CD4-positive, alpha-beta T cell (primary cell): ENCODE results near the gene IST1. TPM values are rescaled to one million over a fixed set of nuclear protein-coding genes. Genes with fewer than 3 reads are reported as not detected.
A peak's percentile ranks its signal among the peaks of the same experiment; 100 is the strongest.

Experiments used
- ATAC-seq: fragments of 200-7000 bp; cut with Tn5 transposase; one replicate; pipeline ENCODE4 v1.10.0; 2022; ENCODE audit warnings: mild to moderate bottlenecking; ENCODE audit not compliant: poor library complexity
- CTCF ChIA-PET: fragments of 350-600 bp; sonication (Branson Sonifier 250); formaldehyde crosslinking; loops from one replicate; lab custom pipeline; 2021; ENCODE audit warnings: antibody characterized with exemption, inconsistent platforms; lab: Charles Lee
- POLR2A ChIA-PET: fragments of 350-600 bp; sonication (Branson Sonifier 250); formaldehyde crosslinking; loops from one replicate; lab custom pipeline; 2021; ENCODE audit warnings: antibody characterized with exemption, inconsistent platforms; lab: Charles Lee
- DNase-seq, 14 experiments: peaks; one replicate each; pipeline ENCODE4 v3.0.0-alpha.2; 2013 to 2020; ENCODE audit warnings: mixed read lengths in 2 of 14
- H3K27ac ChIP-seq, 2 donors: one replicate each; pipeline versions ENCODE4 v1.5.1 to v1.7.0; 2013; ENCODE audit warnings: low read length in 2 of 2, low read depth in 1 of 2, mild to moderate bottlenecking in 1 of 2
- H3K27me3 ChIP-seq, 2 experiments: 1 replicate in 1 of 2; 2 replicates in 1 of 2; pipeline versions ENCODE4 v1.6.1 to v1.7.0; 2013; ENCODE audit warnings: low read length in 2 of 2, control low read depth in 1 of 2, mild to moderate bottlenecking in 1 of 2, moderate library complexity in 1 of 2; ENCODE audit not compliant: insufficient read depth in 2 of 2, control insufficient read depth in 1 of 2
- H3K36me3 ChIP-seq: one replicate; pipeline ENCODE4 v1.6.1; 2013; ENCODE audit warnings: low read length, control low read depth; ENCODE audit not compliant: insufficient read depth
- H3K4me1 ChIP-seq: one replicate; pipeline ENCODE4 v1.6.1; 2013; ENCODE audit warnings: low read length, control low read depth; ENCODE audit not compliant: insufficient read depth
- H3K4me3 ChIP-seq: one replicate; pipeline ENCODE4 v1.5.1; 2013; ENCODE audit warnings: mild to moderate bottlenecking, low read length, moderate library complexity
- H3K9me3 ChIP-seq, 2 experiments: 1 replicate in 1 of 2; 2 replicates in 1 of 2; pipeline versions ENCODE4 v1.6.1 to v1.7.0; 2013; ENCODE audit warnings: low read length in 2 of 2, mild to moderate bottlenecking in 2 of 2, control low read depth in 1 of 2, moderate library complexity in 1 of 2; ENCODE audit not compliant: control insufficient read depth in 1 of 2, insufficient read depth in 1 of 2
- H3K27ac Mint-ChIP-seq: one replicate; pipeline ENCODE4 v1.8.0; 2020; ENCODE audit warnings: mixed read lengths
- H3K27me3 Mint-ChIP-seq: one replicate; pipeline ENCODE4 v1.8.0; 2021; ENCODE audit warnings: mixed read lengths
- H3K36me3 Mint-ChIP-seq: one replicate; pipeline ENCODE4 v1.8.0; 2021; ENCODE audit warnings: low read depth, mixed read lengths
- H3K4me1 Mint-ChIP-seq: one replicate; pipeline ENCODE4 v1.8.0; 2021; ENCODE audit warnings: low read depth, mixed read lengths
- H3K4me3 Mint-ChIP-seq: one replicate; pipeline ENCODE4 v1.8.0; 2020; ENCODE audit warnings: mild to moderate bottlenecking, mixed read lengths
- H3K9me3 Mint-ChIP-seq: one replicate; pipeline ENCODE4 v1.8.0; 2020; ENCODE audit warnings: mixed read lengths
- intact Hi-C, 2 experiments: fragments of 100-400 bp; cut with DNase I in 1 of 2; cut with micrococcal nuclease in 1 of 2; formaldehyde crosslinking; loops; one replicate each; pipeline versions ENCODE4 v1.15.1 to v1.9.0; 2023 to 2025; cut with DNase I, micrococcal nuclease
- total RNA-seq, 174 experiments: library from RNA in 2 of 174; stranded (reverse) in 2 of 174; gene quantifications; one replicate each; pipeline ENCODE4 v1.2.3 and lab custom pipeline; 2021 to 2026
- TF ChIP-seq, protein P1 (sequence below): fragments of 200-600 bp; IDR thresholded peaks from one replicate; pipeline ENCODE4 v1.8.0; 2022; ENCODE audit warnings: antibody characterized with exemption, mild to moderate bottlenecking

IST1 gene
- total RNA-seq, 2 experiments from 2014 or later, result 411 to 412 TPM

GRCh38 chr16:71924710-71925109 lies 29.4 kb downstream of the IST1 start:
- no peak overlapping the region for H3K27ac ChIP-seq
- no peak for DNase-seq
- no peak overlapping the region for H3K4me3 Mint-ChIP-seq
- no peaks in the 10 kb centered on the region for H3K9me3 Mint-ChIP-seq
- H3K27ac Mint-ChIP-seq, result no peak overlapping the region
- peaks cover 15% of the 10 kb centered on the region for H3K4me1 Mint-ChIP-seq
- H3K4me1 ChIP-seq, result peaks cover 3% of the 10 kb centered on the region
- H3K36me3 Mint-ChIP-seq, result peaks cover 95% of the 10 kb centered on the region
- H3K36me3 ChIP-seq, result peaks cover 94% of the 10 kb centered on the region
- no peaks in the 10 kb centered on the region for H3K9me3 ChIP-seq
- no peaks in the 10 kb centered on the region for H3K27me3 ChIP-seq
- CTCF ChIA-PET, result interaction anchor here (1.0 kb wide), 1 partner anchor 19 kb away, joined by 3 read pairs; no protein-coding TSS in a partner anchor
- intact Hi-C loops, result no loop called here
- no peak for ATAC-seq
- H3K4me3 ChIP-seq, result no peak overlapping the region
- H3K27me3 Mint-ChIP-seq, result no peaks in the 10 kb centered on the region
- TF ChIP-seq, protein P1, sequence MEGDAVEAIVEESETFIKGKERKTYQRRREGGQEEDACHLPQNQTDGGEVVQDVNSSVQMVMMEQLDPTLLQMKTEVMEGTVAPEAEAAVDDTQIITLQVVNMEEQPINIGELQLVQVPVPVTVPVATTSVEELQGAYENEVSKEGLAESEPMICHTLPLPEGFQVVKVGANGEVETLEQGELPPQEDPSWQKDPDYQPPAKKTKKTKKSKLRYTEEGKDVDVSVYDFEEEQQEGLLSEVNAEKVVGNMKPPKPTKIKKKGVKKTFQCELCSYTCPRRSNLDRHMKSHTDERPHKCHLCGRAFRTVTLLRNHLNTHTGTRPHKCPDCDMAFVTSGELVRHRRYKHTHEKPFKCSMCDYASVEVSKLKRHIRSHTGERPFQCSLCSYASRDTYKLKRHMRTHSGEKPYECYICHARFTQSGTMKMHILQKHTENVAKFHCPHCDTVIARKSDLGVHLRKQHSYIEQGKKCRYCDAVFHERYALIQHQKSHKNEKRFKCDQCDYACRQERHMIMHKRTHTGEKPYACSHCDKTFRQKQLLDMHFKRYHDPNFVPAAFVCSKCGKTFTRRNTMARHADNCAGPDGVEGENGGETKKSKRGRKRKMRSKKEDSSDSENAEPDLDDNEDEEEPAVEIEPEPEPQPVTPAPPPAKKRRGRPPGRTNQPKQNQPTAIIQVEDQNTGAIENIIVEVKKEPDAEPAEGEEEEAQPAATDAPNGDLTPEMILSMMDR, result no peak
- POLR2A ChIA-PET, result no interaction called here

GRCh38 chr16:71927383-71927782 lies 32.1 kb downstream of the IST1 start:
- no peaks in the 10 kb centered on the region for H3K27me3 Mint-ChIP-seq
- peaks cover 20% of the 10 kb centered on the region for H3K4me1 Mint-ChIP-seq
- intact Hi-C loops, result no loop called here
- H3K27ac ChIP-seq, result no peak overlapping the region
- TF ChIP-seq, protein P1, result no peak
- H3K36me3 ChIP-seq, result peaks cover 88% of the 10 kb centered on the region
- ChIA-PET CTCF (no interaction called here), POLR2A (no interaction called here)
- no peak for ATAC-seq
- H3K4me1 ChIP-seq, result peaks cover 3% of the 10 kb centered on the region
- H3K9me3 ChIP-seq, result no peaks in the 10 kb centered on the region
- H3K4me3 ChIP-seq, result no peak overlapping the region
- peak in 1 of 14 experiments; percentile 41 for DNase-seq
- no peak overlapping the region for H3K4me3 Mint-ChIP-seq
- peaks cover 89% of the 10 kb centered on the region for H3K36me3 Mint-ChIP-seq
- no peaks in the 10 kb centered on the region for H3K9me3 Mint-ChIP-seq
- peak overlapping the region; percentile 22 for H3K27ac Mint-ChIP-seq
- no peaks in the 10 kb centered on the region for H3K27me3 ChIP-seq

GRCh38 chr16:71927787-71928186 lies 32.5 kb downstream of the IST1 start:
- Mint-ChIP-seq H3K4me1 (peaks cover 20% of the 10 kb centered on the region), H3K27me3 (no peaks in the 10 kb centered on the region), H3K4me3 (no peak overlapping the region), H3K27ac (peak overlapping the region; percentile 22), H3K9me3 (no peaks in the 10 kb centered on the region), H3K36me3 (peaks cover 86% of the 10 kb centered on the region)
- no peak overlapping the region for H3K27ac ChIP-seq
- no peak for ATAC-seq
- H3K27me3 ChIP-seq, result no peaks in the 10 kb centered on the region
- H3K36me3 ChIP-seq, result peaks cover 84% of the 10 kb centered on the region
- intact Hi-C loops, result no loop called here
- no peak overlapping the region for H3K4me3 ChIP-seq
- ChIA-PET CTCF (no interaction called here), POLR2A (no interaction called here)
- no peaks in the 10 kb centered on the region for H3K9me3 ChIP-seq
- TF ChIP-seq, protein P1, result no peak
- no peak for DNase-seq
- H3K4me1 ChIP-seq, result peaks cover 3% of the 10 kb centered on the region
